ENCODE data around the gene GABRB1. TPM values are rescaled to one million over a fixed set of nuclear protein-coding genes. Genes with fewer than 3 reads are reported as not detected.

Gene GABRB1
- total RNA-seq, 1 donor from 2014 or later = 0.29 TPM

DNA sequence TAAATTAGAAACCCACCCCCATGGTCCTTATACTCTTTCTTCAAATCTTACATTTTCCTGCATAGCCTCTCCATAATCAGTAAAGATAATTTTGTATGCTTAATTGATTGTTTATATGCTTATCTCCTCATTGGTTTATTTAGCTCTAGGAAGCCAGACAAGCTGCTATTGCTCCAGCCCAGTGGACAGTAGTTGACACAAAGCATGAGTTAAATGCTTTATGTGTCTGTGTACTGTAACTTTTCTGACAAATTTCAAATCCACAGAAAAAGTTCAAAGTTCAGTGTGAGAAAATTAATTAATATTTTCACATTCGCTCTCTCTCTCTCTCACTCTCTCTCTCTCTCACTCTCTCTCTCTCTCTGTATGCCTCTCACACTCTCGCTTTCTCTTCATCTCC, 181.7 kb downstream of the GABRB1 start:
- no peak overlapping the region for H3K4me3 ChIP-seq (ENCODE audit: low read depth, low read length)
- no peak for DNase-seq (ENCODE audit: low read depth)
- TF ChIP-seq, protein P1, sequence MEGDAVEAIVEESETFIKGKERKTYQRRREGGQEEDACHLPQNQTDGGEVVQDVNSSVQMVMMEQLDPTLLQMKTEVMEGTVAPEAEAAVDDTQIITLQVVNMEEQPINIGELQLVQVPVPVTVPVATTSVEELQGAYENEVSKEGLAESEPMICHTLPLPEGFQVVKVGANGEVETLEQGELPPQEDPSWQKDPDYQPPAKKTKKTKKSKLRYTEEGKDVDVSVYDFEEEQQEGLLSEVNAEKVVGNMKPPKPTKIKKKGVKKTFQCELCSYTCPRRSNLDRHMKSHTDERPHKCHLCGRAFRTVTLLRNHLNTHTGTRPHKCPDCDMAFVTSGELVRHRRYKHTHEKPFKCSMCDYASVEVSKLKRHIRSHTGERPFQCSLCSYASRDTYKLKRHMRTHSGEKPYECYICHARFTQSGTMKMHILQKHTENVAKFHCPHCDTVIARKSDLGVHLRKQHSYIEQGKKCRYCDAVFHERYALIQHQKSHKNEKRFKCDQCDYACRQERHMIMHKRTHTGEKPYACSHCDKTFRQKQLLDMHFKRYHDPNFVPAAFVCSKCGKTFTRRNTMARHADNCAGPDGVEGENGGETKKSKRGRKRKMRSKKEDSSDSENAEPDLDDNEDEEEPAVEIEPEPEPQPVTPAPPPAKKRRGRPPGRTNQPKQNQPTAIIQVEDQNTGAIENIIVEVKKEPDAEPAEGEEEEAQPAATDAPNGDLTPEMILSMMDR (conservative IDR thresholded peaks at IDR 0.05; ENCODE audit: low read depth, low read length) = no peak

DNA sequence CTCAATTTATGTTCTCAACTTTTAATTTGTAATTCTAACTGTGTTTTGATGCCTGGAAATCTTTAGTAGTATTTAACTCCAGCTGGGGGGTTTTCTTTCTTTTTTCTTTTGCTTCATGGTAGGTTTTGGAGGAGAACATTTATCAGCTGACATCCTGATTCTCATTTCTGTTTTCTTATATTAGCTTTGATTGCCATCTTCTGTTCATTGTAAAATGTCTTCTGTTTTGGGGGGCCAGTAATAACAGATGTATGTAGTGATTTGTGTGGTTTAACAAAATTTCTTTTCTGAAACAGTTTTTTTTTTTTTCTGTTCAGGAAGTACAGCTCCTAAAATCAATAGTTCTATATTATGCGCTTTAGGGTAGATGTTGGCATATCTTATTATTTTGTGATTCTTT, 182.2 kb downstream of the GABRB1 start:
- TF ChIP-seq, protein P1 (conservative IDR thresholded peaks at IDR 0.05; ENCODE audit: low read depth, low read length) = no peak
- DNase-seq (ENCODE audit: low read depth) = no peak
- H3K4me3 ChIP-seq (ENCODE audit: low read depth, low read length) = no peak overlapping the region

GRCh38 chr4:47213971-47214370, 182.6 kb downstream of the GABRB1 start:
- DNase-seq (ENCODE audit: low read depth) = peak; percentile 56
- TF ChIP-seq, protein P1 (conservative IDR thresholded peaks at IDR 0.05; ENCODE audit: low read depth, low read length) = no peak
- no peak overlapping the region for H3K4me3 ChIP-seq (ENCODE audit: low read depth, low read length)

GRCh38 chr4:47215759-47216158, 184.4 kb downstream of the GABRB1 start:
- DNase-seq (ENCODE audit: low read depth) = no peak
- TF ChIP-seq, protein P1 (conservative IDR thresholded peaks at IDR 0.05; ENCODE audit: low read depth, low read length) = no peak
- no peak overlapping the region for H3K4me3 ChIP-seq (ENCODE audit: low read depth, low read length)

GRCh38 chr4:47217291-47217690, 185.9 kb downstream of the GABRB1 start:
- TF ChIP-seq, protein P1 (conservative IDR thresholded peaks at IDR 0.05; ENCODE audit: low read depth, low read length) = no peak
- H3K4me3 ChIP-seq (ENCODE audit: low read depth, low read length) = no peak overlapping the region
- DNase-seq (ENCODE audit: low read depth) = no peak

GRCh38 chr4:47217884-47218283, 186.5 kb downstream of the GABRB1 start:
- TF ChIP-seq, protein P1 (conservative IDR thresholded peaks at IDR 0.05; ENCODE audit: low read depth, low read length) = no peak
- no peak for DNase-seq (ENCODE audit: low read depth)
- H3K4me3 ChIP-seq (ENCODE audit: low read depth, low read length) = no peak overlapping the region

GRCh38 chr4:47218631-47219030, 187.3 kb downstream of the GABRB1 start:
- TF ChIP-seq, protein P1 (conservative IDR thresholded peaks at IDR 0.05; ENCODE audit: low read depth, low read length) = no peak
- H3K4me3 ChIP-seq (ENCODE audit: low read depth, low read length) = no peak overlapping the region
- no peak for DNase-seq (ENCODE audit: low read depth)
